HCT116 (cell line): ENCODE results near the gene SSX2IP. TPM values are rescaled to one million over a fixed set of nuclear protein-coding genes. Genes with fewer than 3 reads are reported as not detected.

ENCODE experiments used
- ATAC-seq: fragments of 200-7000 bp; cut with Tn5 transposase; 2 replicates; pipeline ENCODE4 v1.9.1; 2020; ENCODE audit warnings: mild to moderate bottlenecking, moderate library complexity
- BruUV-seq: library from RNA; stranded (reverse); fragments of 400-500 nt; replicated peaks from 2 replicates; lab custom pipeline; 2021; lab: Mats Ljungman, UMichigan
- CTCF ChIA-PET: fragments of 300-600 bp; sonication (Branson Sonifier 250); formaldehyde crosslinking; loops from one replicate; lab custom pipeline; 2021; ENCODE audit warnings: antibody characterized with exemption; lab: Charles Lee
- POLR2A ChIA-PET: fragments of 300-600, 350-600 bp; sonication (Branson Sonifier 250); formaldehyde crosslinking; loops from one replicate; lab custom pipeline; 2021; ENCODE audit warnings: antibody characterized with exemption; lab: Charles Lee
- RAD21 ChIA-PET, 2 experiments: fragments of 300-600 bp; sonication (Branson Sonifier 250); formaldehyde crosslinking; loops; one replicate each; lab custom pipeline; 2023; ENCODE audit warnings: low total read pairs in 2 of 2; ENCODE audit not compliant: uncharacterized antibody in 2 of 2, unreplicated experiment in 2 of 2, low non-redundant PET in 1 of 2; lab: Charles Lee
- DNase-seq: peaks from one replicate; pipeline ENCODE4 v3.0.0-alpha.2; 2010; ENCODE audit warnings: low read depth, low spot score
- H2AFZ ChIP-seq: fragments of 200-600 bp; shearing (Covaris generic), sonication (generic); 2 replicates; pipeline ENCODE4 v1.6.1; 2017; ENCODE audit warnings: low read depth, mixed run types, mixed read lengths, antibody characterized with exemption, low read length; ENCODE audit not compliant: poor library complexity, severe bottlenecking
- H3K27ac ChIP-seq: 2 replicates; pipeline ENCODE4 v1.5.1; 2012; ENCODE audit warnings: low read depth, low read length
- H3K27me3 ChIP-seq: fragments of 200-600 bp; sonication (generic); 2 replicates; pipeline ENCODE4 v1.6.1; 2016; ENCODE audit warnings: mixed run types, low read length, mixed read lengths; ENCODE audit not compliant: insufficient read depth
- H3K36me3 ChIP-seq, 2 experiments: fragments of 200-500 bp in 1 of 2; fragments of 200-600 bp in 1 of 2; sonication (Bioruptor generic) in 1 of 2; sonication (generic) in 1 of 2; 2 replicates each; pipeline versions ENCODE4 v1.5.1 to v1.6.1; 2014 to 2016; ENCODE audit warnings: low read length in 2 of 2, inconsistent platforms in 1 of 2, mixed read lengths in 1 of 2, mixed run types in 1 of 2; ENCODE audit not compliant: insufficient read depth in 2 of 2, control insufficient read depth in 1 of 2
- H3K4me1 ChIP-seq, 2 experiments: fragments of 200-600 bp in 1 of 2; sonication (generic) in 1 of 2; 2 replicates each; pipeline versions ENCODE4 v1.5.1 to v1.6.1; 2012 to 2017; ENCODE audit warnings: low read length in 2 of 2, inconsistent platforms in 1 of 2, mild to moderate bottlenecking in 1 of 2, mixed read lengths in 1 of 2, mixed run types in 1 of 2, moderate library complexity in 1 of 2; ENCODE audit not compliant: insufficient read depth in 2 of 2, control insufficient read depth in 1 of 2
- H3K4me2 ChIP-seq: fragments of 200-600 bp; sonication (generic); 2 replicates; pipeline ENCODE4 v1.6.1; 2017; ENCODE audit warnings: mixed run types, low read length, mixed read lengths
- H3K4me3 ChIP-seq, 2 experiments: fragments of 200-600 bp in 1 of 2; sonication (generic) in 1 of 2; replicated peaks in 1 of 2; 2 replicates each; pipeline ENCODE4 v1.5.1; 2011 to 2016; ENCODE audit warnings: low read length in 2 of 2, control low read depth in 1 of 2, low read depth in 1 of 2, mild to moderate bottlenecking in 1 of 2, mixed read lengths in 1 of 2, mixed run types in 1 of 2
- H3K79me2 ChIP-seq: fragments of 200-600 bp; sonication (generic); 2 replicates; pipeline ENCODE4 v1.6.1; 2017; ENCODE audit warnings: mild to moderate bottlenecking, mixed run types, low read length, moderate library complexity, mixed read lengths; ENCODE audit not compliant: insufficient read depth
- H3K9ac ChIP-seq: fragments of 200-600 bp; sonication (generic); 2 replicates; pipeline ENCODE4 v1.6.1; 2016; ENCODE audit warnings: low read length, mixed read lengths
- H3K9me2 ChIP-seq: fragments of 200-600 bp; sonication (generic), shearing (Covaris generic); 2 replicates; pipeline ENCODE4 v1.6.1; 2017; ENCODE audit warnings: mixed run types, mild to moderate bottlenecking, moderate library complexity; ENCODE audit not compliant: insufficient read depth
- H3K9me3 ChIP-seq, 2 experiments: fragments of 200-500 bp in 1 of 2; fragments of 200-600 bp in 1 of 2; sonication (Bioruptor generic) in 1 of 2; sonication (generic) in 1 of 2; 2 replicates each; pipeline ENCODE4 v1.6.1; 2014 to 2017; ENCODE audit warnings: low read length in 2 of 2, mixed read lengths in 2 of 2, inconsistent platforms in 1 of 2, low read depth in 1 of 2, mild to moderate bottlenecking in 1 of 2, mixed run types in 1 of 2, moderate library complexity in 1 of 2; ENCODE audit not compliant: control insufficient read depth in 1 of 2, insufficient read depth in 1 of 2
- H4K20me1 ChIP-seq: fragments of 200-600 bp; sonication (generic), shearing (Covaris generic); 2 replicates; pipeline ENCODE4 v1.6.1; 2017; ENCODE audit warnings: mixed run types, mild to moderate bottlenecking, moderate library complexity; ENCODE audit not compliant: insufficient read depth
- ATF3 ChIP-seq: IDR thresholded peaks from 2 replicates; pipeline ENCODE4 v1.6.1; 2012
- CBX3 ChIP-seq: IDR thresholded peaks from 2 replicates; pipeline ENCODE4 v1.6.1; 2012; ENCODE audit warnings: low read depth
- CEBPB ChIP-seq: IDR thresholded peaks from 2 replicates; pipeline ENCODE4 v1.6.1; 2012; ENCODE audit warnings: low read depth
- CTCF ChIP-seq, 3 experiments: fragments of 200-600 bp in 1 of 3; sonication (generic) in 1 of 3; IDR thresholded peaks in 2 of 3; conservative IDR thresholded peaks in 1 of 3; 2 replicates each; pipeline ENCODE4 v1.5.1; 2012 to 2017; ENCODE audit warnings: low read depth in 2 of 3, low read length in 2 of 3, antibody characterized with exemption in 1 of 3, borderline replicate concordance in 1 of 3, control low read depth in 1 of 3, mild to moderate bottlenecking in 1 of 3, mixed read lengths in 1 of 3, mixed run types in 1 of 3, moderate library complexity in 1 of 3; ENCODE audit not compliant: insufficient read depth in 1 of 3
- EZH2 ChIP-seq: fragments of 200-600 bp; sonication (generic); IDR thresholded peaks from 2 replicates; pipeline ENCODE4 v1.6.1; 2017; ENCODE audit warnings: antibody characterized with exemption, mixed run types
- FOSL1 ChIP-seq: IDR thresholded peaks from 2 replicates; pipeline ENCODE4 v1.6.1; 2012; ENCODE audit warnings: low read depth
- JUND ChIP-seq: IDR thresholded peaks from 2 replicates; pipeline ENCODE4 v1.6.1; 2012
- MAX ChIP-seq: IDR thresholded peaks from 2 replicates; pipeline ENCODE4 v1.6.1; 2012
- POLR2A ChIP-seq: IDR thresholded peaks from 2 replicates; pipeline ENCODE4 v1.7.0; 2011; ENCODE audit warnings: borderline replicate concordance; ENCODE audit not compliant: insufficient read depth, insufficient read length; ENCODE audit errors: extremely low read depth
- POLR2AphosphoS5 ChIP-seq: IDR thresholded peaks from 2 replicates; pipeline ENCODE4 v1.6.1; 2011; ENCODE audit warnings: mild to moderate bottlenecking, low read depth, low read length, moderate library complexity
- RAD21 ChIP-seq: IDR thresholded peaks from 2 replicates; pipeline ENCODE4 v1.6.1; 2012; ENCODE audit warnings: low read depth, mild to moderate bottlenecking
- REST ChIP-seq: IDR thresholded peaks from 2 replicates; pipeline ENCODE4 v1.6.1; 2012; ENCODE audit warnings: low read depth
- SIN3A ChIP-seq: IDR thresholded peaks from 2 replicates; pipeline ENCODE4 v1.6.1; 2012; ENCODE audit warnings: low read depth
- SP1 ChIP-seq: IDR thresholded peaks from 2 replicates; pipeline ENCODE4 v1.6.1; 2012; ENCODE audit warnings: low read depth
- YY1 ChIP-seq: IDR thresholded peaks from 2 replicates; pipeline ENCODE4 v1.6.1; 2011; ENCODE audit warnings: low read length, low read depth, moderate library complexity, mild to moderate bottlenecking; ENCODE audit not compliant: insufficient replicate concordance; ENCODE audit errors: extremely low read depth
- ZBTB33 ChIP-seq: IDR thresholded peaks from 2 replicates; pipeline ENCODE4 v1.6.1; 2011; ENCODE audit warnings: mild to moderate bottlenecking, low read length, moderate library complexity; ENCODE audit not compliant: insufficient replicate concordance; ENCODE audit errors: extremely low read depth
- ZFX ChIP-seq: fragments of 450-650 bp; IDR thresholded peaks from 2 replicates; pipeline ENCODE4 v1.6.1; 2017
- ZNF274 ChIP-seq: fragments of 200-500 bp; sonication (Bioruptor generic); IDR thresholded peaks from 2 replicates; pipeline ENCODE4 v1.6.1; 2014; ENCODE audit warnings: mild to moderate bottlenecking, low read depth, low read length, inconsistent platforms
- intact Hi-C: fragments of 100-400 bp; cut with micrococcal nuclease; formaldehyde crosslinking; loops from 2 replicates; pipeline ENCODE4 v1.10.0; 2022
- total RNA-seq: library from RNA; stranded (reverse); gene quantifications from one replicate; pipeline ENCODE4 v1.2.1, GENCODE V29; 2021; ENCODE audit not compliant: unreplicated experiment

SSX2IP gene
- total RNA-seq, 1 experiment from 2014 or later: 51.5 TPM

- H3K27ac ChIP-seq: no peak overlapping the region
- no peaks in the 10 kb centered on the region for H3K27me3 ChIP-seq
- ATAC-seq (no peak), DNase-seq (no peak)
- no peak overlapping the region for H2AFZ ChIP-seq
- H3K9me3 ChIP-seq: no peaks in the 10 kb centered on the region
- BruUV-seq: no TSS peak
- peak overlapping the region; percentile 85 for H3K4me2 ChIP-seq
- H3K9ac ChIP-seq: peak overlapping the region; percentile 72; the same call in 1 of the 2 replicates
- peak overlapping the region; percentile 70 to 72; a peak in 3 of 4 replicates for H3K4me3 ChIP-seq
- POLR2A ChIA-PET: no interaction called here
- H3K79me2 ChIP-seq: peaks cover 63% of the 10 kb centered on the region
- CTCF ChIA-PET: interaction anchor here (1.9 kb wide), 1 partner anchor 68 kb away, joined by 5 read pairs; no protein-coding TSS in a partner anchor
- no peaks in the 10 kb centered on the region for H4K20me1 ChIP-seq
- H3K36me3 ChIP-seq: no peaks in the 10 kb centered on the region; a peak in 1 of 4 replicates
- RAD21 ChIA-PET: no interaction called here
- peaks cover 7 to 19% of the 10 kb centered on the region in 2 experiments for H3K4me1 ChIP-seq
- H3K9me2 ChIP-seq: no peaks in the 10 kb centered on the region
- TF ChIP-seq SIN3A: no peak
- no peak for TF ChIP-seq REST
- TF ChIP-seq SP1: no peak
- no peak for TF ChIP-seq FOSL1
- TF ChIP-seq MAX: no peak
- no peak for TF ChIP-seq ATF3
- no peak for TF ChIP-seq POLR2A
- TF ChIP-seq YY1: no peak
- no peak for TF ChIP-seq ZNF274
- no peak for TF ChIP-seq ZBTB33
- TF ChIP-seq POLR2AphosphoS5: no peak
- no peak for TF ChIP-seq CTCF (IDR thresholded peaks at IDR 0.05 in 2 of 3, conservative IDR thresholded peaks at IDR 0.05 in 1 of 3; ENCODE audit: borderline replicate concordance in 1 of 3, insufficient read depth in 1 of 3, low read depth in 2 of 3, low read length in 2 of 3)
- no peak for TF ChIP-seq CEBPB
- no peak for TF ChIP-seq EZH2
- TF ChIP-seq JUND: no peak
- no peak for TF ChIP-seq ZFX
- TF ChIP-seq CBX3: no peak
- no peak for TF ChIP-seq RAD21
- intact Hi-C loops: no loop called here
Measured at GRCh38 chr1:84688463-84689061, 1.7 kb downstream of the SSX2IP start.
